Measurements from ENCODE around the gene PACS2. TPM values are rescaled to one million over a fixed set of nuclear protein-coding genes. Genes with fewer than 3 reads are reported as not detected.

PACS2 gene
- total RNA-seq, 1 experiment from 2014 or later, result 72.5 TPM

- DNase-seq, result no peak
- no peak overlapping the region for H3K27ac ChIP-seq (ENCODE audit: insufficient read length, low read depth, low read length)
- H3K9me3 ChIP-seq (ENCODE audit: control insufficient read depth, low read depth, low read length), result no peaks in the 10 kb centered on the region
- Mint-ChIP-seq H3K9me3 (peaks cover 0 to 2% of the 10 kb centered on the region in 2 experiments; a peak in 1 of 5 replicates), H3K4me1 (peaks cover 11 to 27% of the 10 kb centered on the region in 2 experiments), H3K27ac (no peak overlapping the region), H3K36me3 (ENCODE audit: insufficient read depth in 1 of 3, low read depth in 3 of 3) (peaks cover 3 to 8% (median 6%) of the 10 kb centered on the region in 3 experiments; a peak in 6 of 7 replicates), H3K27me3 (ENCODE audit: low read depth) (no peaks in the 10 kb centered on the region; the same call in 1 of the 2 replicates), H3K4me3 (peak overlapping the region in 1 of 2 experiments; percentile 36; a peak in 1 of 5 replicates)
- H3K4me1 ChIP-seq (ENCODE audit: insufficient read depth, low read length), result no peaks in the 10 kb centered on the region
- H3K9ac ChIP-seq (ENCODE audit: extremely low read depth, insufficient read length, low read length), result no peak overlapping the region
- H3K4ac ChIP-seq (ENCODE audit: low read depth, low read length), result no peak overlapping the region
- H4K5ac ChIP-seq (ENCODE audit: insufficient read length, low read depth, low read length), result no peak overlapping the region
- no peak overlapping the region for H2BK20ac ChIP-seq (ENCODE audit: low read depth, low read length, poor library complexity, severe bottlenecking)
- H3K23me2 ChIP-seq (ENCODE audit: insufficient read length, low read depth, low read length, poor library complexity, severe bottlenecking), result no peaks in the 10 kb centered on the region
- no peak overlapping the region for H3K18ac ChIP-seq (ENCODE audit: insufficient read length, low read depth, low read length)
- H2BK15ac ChIP-seq (ENCODE audit: low read depth, low read length), result no peak overlapping the region
- H3K27me3 ChIP-seq (ENCODE audit: insufficient read depth, low read length), result no peaks in the 10 kb centered on the region
- peaks cover 8% of the 10 kb centered on the region; the same call in 1 of the 2 replicates for H3K79me2 ChIP-seq (ENCODE audit: insufficient read depth, low read length)
- TF ChIP-seq CTCF (conservative IDR thresholded peaks at IDR 0.05), result no peak
- no peak overlapping the region for H2BK12ac ChIP-seq (ENCODE audit: insufficient read length, low read depth, low read length)
- no peak overlapping the region for H4K91ac ChIP-seq (ENCODE audit: insufficient read length, low read depth, low read length)
- H2BK120ac ChIP-seq (ENCODE audit: low read depth, low read length, poor library complexity, severe bottlenecking), result no peak overlapping the region
- no peak overlapping the region for H3K56ac ChIP-seq (ENCODE audit: insufficient read length, low read depth, low read length)
- H2AFZ ChIP-seq (ENCODE audit: low read length), result no peak overlapping the region
- no CpG with 5 or more reads among the region's 6 CpGs for WGBS (ENCODE audit: extremely low coverage, insufficient read length, low lambda C conversion rate)
- no peak overlapping the region for H3T11ph ChIP-seq (ENCODE audit: low read length)
- H3K79me1 ChIP-seq (ENCODE audit: insufficient read depth, low read depth, low read length, poor library complexity, severe bottlenecking), result peaks cover 3% of the 10 kb centered on the region
- H3K23ac ChIP-seq (ENCODE audit: insufficient read length, low read depth, low read length), result no peak overlapping the region
- peaks cover 2% of the 10 kb centered on the region for H4K20me1 ChIP-seq (ENCODE audit: control insufficient read depth, insufficient read depth, insufficient read length)
- H3K4me2 ChIP-seq (ENCODE audit: insufficient read depth, insufficient read length, low read length), result no peak overlapping the region
- H3K14ac ChIP-seq (ENCODE audit: insufficient read depth, low read length), result no peak overlapping the region
- H2AK5ac ChIP-seq (ENCODE audit: insufficient read length, low read length), result no peak overlapping the region
- no peak overlapping the region for H2BK5ac ChIP-seq (ENCODE audit: insufficient read length, low read length)
- no peak overlapping the region for H4K8ac ChIP-seq (replicated peaks; ENCODE audit: insufficient read length, low read depth, low read length)
These were observed 22.9 kb downstream of the PACS2 start for GRCh38 chr14:105337433-105337832.
